Neural progenitor cell (in vitro differentiated cells): ENCODE measurements around the gene GTF3C4. TPM values are rescaled to one million over a fixed set of nuclear protein-coding genes. Genes with fewer than 3 reads are reported as not detected.

Experiments
- DNase-seq: peaks from one replicate; pipeline ENCODE4 v3.0.0-alpha.2; 2016; ENCODE audit warnings: low spot score
- H2AFZ ChIP-seq: fragments of 200-600 bp; sonication (generic); replicated peaks from 2 replicates; pipeline ENCODE4 v1.6.1; 2016; ENCODE audit warnings: antibody characterized with exemption
- H3F3A ChIP-seq: fragments of 200-600 bp; sonication (generic); 2 replicates; pipeline ENCODE4 v1.6.1; 2016; ENCODE audit warnings: antibody characterized with exemption, low read depth
- H3K27ac ChIP-seq: fragments of 200-600 bp; sonication (generic); 2 replicates; pipeline ENCODE4 v1.5.1; 2016; ENCODE audit warnings: mild to moderate bottlenecking
- H3K27me3 ChIP-seq: fragments of 200-600 bp; sonication (generic); 2 replicates; pipeline ENCODE4 v1.6.1; 2016; ENCODE audit warnings: mild to moderate bottlenecking, moderate library complexity
- H3K36me3 ChIP-seq: fragments of 200-600 bp; sonication (generic); 2 replicates; pipeline ENCODE4 v1.5.1; 2016
- H3K4me1 ChIP-seq: fragments of 200-600 bp; sonication (generic); 2 replicates; pipeline ENCODE4 v1.6.1; 2016; ENCODE audit warnings: mixed run types
- H3K4me2 ChIP-seq: fragments of 200-600 bp; sonication (generic); 2 replicates; pipeline ENCODE4 v1.6.1; 2016
- H3K4me3 ChIP-seq: fragments of 200-600 bp; sonication (generic); 2 replicates; pipeline ENCODE4 v1.5.1; 2016
- H3K79me2 ChIP-seq: fragments of 200-600 bp; sonication (generic); 2 replicates; pipeline ENCODE4 v1.6.1; 2016; ENCODE audit warnings: low read depth
- H3K9ac ChIP-seq: fragments of 200-600 bp; sonication (generic); 2 replicates; pipeline ENCODE4 v1.6.1; 2016
- H3K9me3 ChIP-seq: fragments of 200-600 bp; sonication (generic); 2 replicates; pipeline ENCODE4 v1.5.1; 2016; ENCODE audit warnings: low read depth
- H4K20me1 ChIP-seq: fragments of 200-600 bp; sonication (generic); 2 replicates; pipeline ENCODE4 v1.6.1; 2016; ENCODE audit warnings: low read depth
- H3K27ac Mint-ChIP-seq: 3 replicates; pipeline ENCODE4 v1.8.0; 2021; ENCODE audit warnings: mixed read lengths
- H3K27me3 Mint-ChIP-seq: 2 replicates; pipeline ENCODE4 v1.8.0; 2022; ENCODE audit warnings: low read depth, mild to moderate bottlenecking, inconsistent platforms, moderate library complexity, mixed read lengths; ENCODE audit not compliant: insufficient read depth
- H3K36me3 Mint-ChIP-seq: 3 replicates; pipeline ENCODE4 v1.8.0; 2021; ENCODE audit warnings: mixed read lengths
- H3K4me1 Mint-ChIP-seq: 3 replicates; pipeline ENCODE4 v1.8.0; 2021; ENCODE audit warnings: mixed read lengths
- H3K4me3 Mint-ChIP-seq: 3 replicates; pipeline ENCODE4 v1.8.0; 2021; ENCODE audit warnings: mild to moderate bottlenecking, moderate library complexity, mixed read lengths
- H3K9me3 Mint-ChIP-seq: 3 replicates; pipeline ENCODE4 v1.8.0; 2020; ENCODE audit warnings: mixed read lengths
- EZH2 ChIP-seq: fragments of 200-600 bp; sonication (generic); IDR thresholded peaks from 2 replicates; pipeline ENCODE4 v1.6.1; 2017; ENCODE audit warnings: antibody characterized with exemption, mild to moderate bottlenecking, moderate library complexity
- EZH2phosphoT487 ChIP-seq: fragments of 200-600 bp; sonication (generic); IDR thresholded peaks from 2 replicates; pipeline ENCODE4 v1.6.1; 2017; ENCODE audit warnings: antibody characterized with exemption
- total RNA-seq: library from RNA; depleted of rRNA; stranded (reverse); fragments of >200 nt; gene quantifications from 2 replicates; pipeline ENCODE4 v1.2.3, GENCODE V29; 2015; ENCODE audit warnings: low replicate concordance
- TF ChIP-seq, protein P1 (sequence below): fragments of 200-600 bp; sonication (generic); IDR thresholded peaks from 2 replicates; pipeline ENCODE4 v1.5.1; 2017; ENCODE audit warnings: antibody characterized with exemption, mild to moderate bottlenecking

The GTF3C4 gene
- total RNA-seq, 1 donor from 2014 or later = 31.4 TPM

DNA sequence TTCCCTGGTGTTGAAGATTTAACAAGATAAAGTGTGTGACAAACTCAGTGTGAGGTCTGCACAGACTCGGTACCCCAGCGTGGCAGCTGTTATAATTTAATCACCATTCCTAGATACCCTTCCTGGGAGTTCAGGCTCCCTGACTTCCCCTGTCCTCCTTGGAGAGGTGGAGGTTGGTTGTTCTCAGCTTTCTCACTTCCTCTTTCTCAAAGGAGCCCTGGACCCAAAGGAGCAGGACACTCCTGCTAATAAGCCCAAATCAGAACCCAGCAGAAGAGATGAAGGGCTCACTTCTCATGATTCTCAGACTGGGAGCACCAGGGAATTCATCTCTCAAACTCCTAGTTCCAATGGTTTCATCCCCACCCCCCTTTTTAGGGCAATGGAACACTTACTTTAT lies 58.2 kb downstream of the GTF3C4 start:
- no peaks in the 10 kb centered on the region for H3K4me1 ChIP-seq
- H3K4me3 ChIP-seq = no peak overlapping the region
- no peak overlapping the region for H3K4me2 ChIP-seq
- Mint-ChIP-seq H3K27me3 (peaks cover 3% of the 10 kb centered on the region), H3K9me3 (peaks cover 2% of the 10 kb centered on the region), H3K4me3 (no peak overlapping the region), H3K36me3 (no peaks in the 10 kb centered on the region), H3K27ac (no peak overlapping the region), H3K4me1 (peaks cover 20% of the 10 kb centered on the region)
- no peaks in the 10 kb centered on the region for H3K36me3 ChIP-seq
- H2AFZ ChIP-seq = no peak overlapping the region
- H3K27me3 ChIP-seq = no peaks in the 10 kb centered on the region
- no peaks in the 10 kb centered on the region for H4K20me1 ChIP-seq
- TF ChIP-seq, protein P1, sequence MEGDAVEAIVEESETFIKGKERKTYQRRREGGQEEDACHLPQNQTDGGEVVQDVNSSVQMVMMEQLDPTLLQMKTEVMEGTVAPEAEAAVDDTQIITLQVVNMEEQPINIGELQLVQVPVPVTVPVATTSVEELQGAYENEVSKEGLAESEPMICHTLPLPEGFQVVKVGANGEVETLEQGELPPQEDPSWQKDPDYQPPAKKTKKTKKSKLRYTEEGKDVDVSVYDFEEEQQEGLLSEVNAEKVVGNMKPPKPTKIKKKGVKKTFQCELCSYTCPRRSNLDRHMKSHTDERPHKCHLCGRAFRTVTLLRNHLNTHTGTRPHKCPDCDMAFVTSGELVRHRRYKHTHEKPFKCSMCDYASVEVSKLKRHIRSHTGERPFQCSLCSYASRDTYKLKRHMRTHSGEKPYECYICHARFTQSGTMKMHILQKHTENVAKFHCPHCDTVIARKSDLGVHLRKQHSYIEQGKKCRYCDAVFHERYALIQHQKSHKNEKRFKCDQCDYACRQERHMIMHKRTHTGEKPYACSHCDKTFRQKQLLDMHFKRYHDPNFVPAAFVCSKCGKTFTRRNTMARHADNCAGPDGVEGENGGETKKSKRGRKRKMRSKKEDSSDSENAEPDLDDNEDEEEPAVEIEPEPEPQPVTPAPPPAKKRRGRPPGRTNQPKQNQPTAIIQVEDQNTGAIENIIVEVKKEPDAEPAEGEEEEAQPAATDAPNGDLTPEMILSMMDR = no peak
- TF ChIP-seq EZH2phosphoT487 (no peak), EZH2 (no peak)
- no peak overlapping the region for H3K27ac ChIP-seq
- no peaks in the 10 kb centered on the region for H3K9me3 ChIP-seq
- DNase-seq = no peak
- no peaks in the 10 kb centered on the region for H3F3A ChIP-seq
- no peaks in the 10 kb centered on the region for H3K79me2 ChIP-seq
- H3K9ac ChIP-seq = no peak overlapping the region

GRCh38 chr9:132729235-132729890 lies 59.1 kb downstream of the GTF3C4 start:
- H3K4me1 ChIP-seq = no peaks in the 10 kb centered on the region

GRCh38 chr9:132730054-132731033 lies 60.1 kb downstream of the GTF3C4 start:
- no peak for DNase-seq
- TF ChIP-seq EZH2 = no peak
- TF ChIP-seq EZH2phosphoT487 = no peak
- TF ChIP-seq, protein P1 = no peak
- H3K4me1 ChIP-seq = no peaks in the 10 kb centered on the region
- no peaks in the 10 kb centered on the region for H3K27me3 ChIP-seq
- no peaks in the 10 kb centered on the region for H3K36me3 Mint-ChIP-seq
- no peak overlapping the region for H3K4me3 Mint-ChIP-seq
- no peak overlapping the region for H3K4me2 ChIP-seq
- H3K4me1 Mint-ChIP-seq = peaks cover 20% of the 10 kb centered on the region
- H3K36me3 ChIP-seq = no peaks in the 10 kb centered on the region
- peaks cover 3% of the 10 kb centered on the region for H3K27me3 Mint-ChIP-seq
- no peaks in the 10 kb centered on the region for H3K9me3 ChIP-seq
- no peaks in the 10 kb centered on the region for H4K20me1 ChIP-seq
- H3K4me3 ChIP-seq = no peak overlapping the region
- H3F3A ChIP-seq = no peaks in the 10 kb centered on the region
- H3K27ac Mint-ChIP-seq = no peak overlapping the region
- H3K9me3 Mint-ChIP-seq = peaks cover 2% of the 10 kb centered on the region
- H2AFZ ChIP-seq = no peak overlapping the region
- H3K9ac ChIP-seq = no peak overlapping the region
- no peak overlapping the region for H3K27ac ChIP-seq
- H3K79me2 ChIP-seq = no peaks in the 10 kb centered on the region

More at GRCh38 chr9:132729235-132729890, 59.1 kb downstream of the GTF3C4 start:
- Mint-ChIP-seq H3K4me3 (no peak overlapping the region), H3K36me3 (no peaks in the 10 kb centered on the region), H3K9me3 (peaks cover 2% of the 10 kb centered on the region), H3K27ac (no peak overlapping the region), H3K4me1 (peaks cover 20% of the 10 kb centered on the region), H3K27me3 (peaks cover 3% of the 10 kb centered on the region)
- no peaks in the 10 kb centered on the region for H3F3A ChIP-seq
- no peak overlapping the region for H2AFZ ChIP-seq
- no peak overlapping the region for H3K27ac ChIP-seq
- H3K9me3 ChIP-seq = no peaks in the 10 kb centered on the region
- H3K4me2 ChIP-seq = no peak overlapping the region
- H3K36me3 ChIP-seq = no peaks in the 10 kb centered on the region
- H3K27me3 ChIP-seq = no peaks in the 10 kb centered on the region
- TF ChIP-seq, protein P1 = no peak
- no peak for TF ChIP-seq EZH2
- TF ChIP-seq EZH2phosphoT487 = no peak
- no peak for DNase-seq
- H3K79me2 ChIP-seq = no peaks in the 10 kb centered on the region
- no peak overlapping the region for H3K9ac ChIP-seq
- no peaks in the 10 kb centered on the region for H4K20me1 ChIP-seq
- no peak overlapping the region for H3K4me3 ChIP-seq
